GM12878 (cell line): ENCODE measurements around the gene SORCS2. TPM values are rescaled to one million over a fixed set of nuclear protein-coding genes. Genes with fewer than 3 reads are reported as not detected.

Source experiments
- ATAC-seq: fragments of 200-7000 bp; cut with Tn5 transposase; 3 replicates; pipeline ENCODE4 v1.9.1; 2020; ENCODE audit warnings: mild to moderate bottlenecking, moderate library complexity
- BruUV-seq: library from RNA; stranded (reverse); fragments of 400-500 nt; replicated peaks from 2 replicates; lab custom pipeline; 2021; lab: Mats Ljungman, UMichigan
- CTCF ChIA-PET: fragments of 300-600 bp; sonication (Branson Sonifier 250); formaldehyde crosslinking; extraction: SDS; loops from one replicate; lab custom pipeline; 2021; ENCODE audit warnings: inconsistent platforms; lab: Yijun Ruan, JAX
- POLR2A ChIA-PET: fragments of 350-600 bp; formaldehyde crosslinking; extraction: SDS; loops from one replicate; lab custom pipeline; 2021; ENCODE audit warnings: inconsistent platforms; lab: Charles Lee
- RAD21 ChIA-PET: fragments of 300-600 bp; sonication (Branson Sonifier 250); formaldehyde crosslinking; loops from one replicate; lab custom pipeline; 2023; ENCODE audit warnings: antibody characterized with exemption; ENCODE audit not compliant: unreplicated experiment; lab: Charles Lee
- SMC1A ChIA-PET: fragments of 300-600 bp; sonication (Branson Sonifier 250); formaldehyde crosslinking; loops from one replicate; lab custom pipeline; 2023; ENCODE audit not compliant: unreplicated experiment, uncharacterized antibody; lab: Charles Lee
- DNase-seq: peaks from one replicate; pipeline ENCODE4 v3.0.0-alpha.2; 2011; ENCODE audit warnings: low read depth, low spot score
- FAIRE-seq: peaks from 3 replicates; lab custom pipeline; 2011; peaks lifted over from hg19 to GRCh38; lab: Jason Lieb, UNC
- H2AFZ ChIP-seq: 2 replicates; pipeline ENCODE4 v1.6.0; 2011; ENCODE audit warnings: low read depth, low read length, control low read depth; ENCODE audit not compliant: control insufficient read depth
- H3K27ac ChIP-seq: 2 replicates; pipeline ENCODE4 v1.5.1; 2011; ENCODE audit warnings: control low read depth; ENCODE audit not compliant: control insufficient read depth, insufficient read depth
- H3K27me3 ChIP-seq, 2 experiments: replicated peaks in 1 of 2; 2 replicates each; pipeline versions ENCODE4 v1.6.0 to v1.6.1; 2011; ENCODE audit warnings: low read length in 1 of 2; ENCODE audit not compliant: control insufficient read depth in 2 of 2, insufficient read depth in 2 of 2
- H3K36me3 ChIP-seq, 2 experiments: 2 replicates each; pipeline ENCODE4 v1.5.1; 2011; ENCODE audit warnings: low read length in 1 of 2; ENCODE audit not compliant: control insufficient read depth in 2 of 2, insufficient read depth in 2 of 2
- H3K4me1 ChIP-seq: 2 replicates; pipeline ENCODE4 v1.6.1; 2011; ENCODE audit warnings: mild to moderate bottlenecking, low read length, moderate library complexity, mixed read lengths; ENCODE audit not compliant: control insufficient read depth, insufficient read depth
- H3K4me2 ChIP-seq: 2 replicates; pipeline ENCODE4 v1.6.0; 2011; ENCODE audit warnings: control low read depth; ENCODE audit not compliant: control insufficient read depth, insufficient read depth
- H3K4me3 ChIP-seq: fragments of 200-600 bp; sonication (generic); 2 replicates; pipeline ENCODE4 v1.5.1; 2016
- H3K79me2 ChIP-seq: 2 replicates; pipeline ENCODE4 v1.6.0; 2011; ENCODE audit warnings: low read length; ENCODE audit not compliant: control insufficient read depth, insufficient read depth
- H3K9ac ChIP-seq: 2 replicates; pipeline ENCODE4 v1.8.0; 2011; ENCODE audit warnings: low read length, control low read depth, mixed read lengths; ENCODE audit not compliant: control insufficient read depth, insufficient read depth
- H3K9me3 ChIP-seq: replicated peaks from 3 replicates; pipeline ENCODE4 v1.5.1; 2011; ENCODE audit warnings: mild to moderate bottlenecking, low read length; ENCODE audit not compliant: control insufficient read depth, insufficient read depth
- H4K20me1 ChIP-seq: 2 replicates; pipeline ENCODE4 v1.6.0; 2011; ENCODE audit not compliant: control insufficient read depth, insufficient read depth
- BCL11A ChIP-seq: IDR thresholded peaks from 2 replicates; pipeline ENCODE4 v1.6.1; 2011; ENCODE audit warnings: low read depth, low read length
- BCL3 ChIP-seq: IDR thresholded peaks from 2 replicates; pipeline ENCODE4 v1.6.1; 2011; ENCODE audit warnings: borderline replicate concordance, low read depth, mild to moderate bottlenecking, moderate library complexity, low read length; ENCODE audit not compliant: insufficient read depth, poor library complexity, severe bottlenecking
- ETV6 ChIP-seq, 2 experiments: fragments of 450-650 bp in 1 of 2; IDR thresholded peaks in 1 of 2; conservative IDR thresholded peaks in 1 of 2; 2 replicates each; pipeline ENCODE4 v1.6.1; 2014; ENCODE audit warnings: antibody characterized with exemption in 1 of 2, borderline replicate concordance in 1 of 2, low read depth in 1 of 2, mild to moderate bottlenecking in 1 of 2, moderate library complexity in 1 of 2
- NKRF ChIP-seq: fragments of 450-650 bp; conservative IDR thresholded peaks from 2 replicates; pipeline ENCODE4 v1.6.1; 2017; ENCODE audit warnings: mild to moderate bottlenecking, moderate library complexity
- SUZ12 ChIP-seq: fragments of 200-600 bp; sonication (generic); IDR thresholded peaks from one replicate; pipeline ENCODE4 v1.6.1; 2018; ENCODE audit warnings: antibody characterized with exemption, mild to moderate bottlenecking; ENCODE audit not compliant: unreplicated experiment
- YY1 ChIP-seq: IDR thresholded peaks from 2 replicates; pipeline ENCODE4 v1.6.1; 2011; ENCODE audit warnings: low read depth, mild to moderate bottlenecking, low read length
- WGBS: methylation state at CpG from one replicate; pipeline ENCODE4 v1.1.6; 2016; ENCODE audit warnings: low lambda C conversion rate; ENCODE audit not compliant: insufficient replicate concordance, insufficient coverage; ENCODE audit errors: missing lambda C conversion rate; 5-methylcytosine and 5-hydroxymethylcytosine counted together
- in situ Hi-C: fragments of 300-500 bp; cut with MboI; formaldehyde crosslinking; loops from 9 replicates; pipeline ENCODE4 v1.14.3; 2018; ENCODE audit warnings: mixed read lengths
- intact Hi-C: fragments of 100-400 bp; cut with micrococcal nuclease; formaldehyde crosslinking; loops from one replicate; pipeline ENCODE4 v1.14.2; 2022; ENCODE audit not compliant: unreplicated experiment
- polyA plus RNA-seq, 11 experiments: library from polyadenylated mRNA; depleted of rRNA in 4 of 11; unstranded in 6 of 11; stranded (reverse) in 5 of 11; fragments of >200 nt; fragmentation: Nextera tagmentation in 4 of 11; fragmentation: Illumina TruSeq in 1 of 11; extraction: Ambion mirVana in 4 of 11; extraction: Trizol in 1 of 11; gene quantifications; 1 replicate in 1 of 11; 2 replicates in 10 of 11; pipeline versions ENCODE4 v1.2.1 to v1.2.3, GENCODE V29; 2011 to 2016; ENCODE audit warnings: inconsistent platforms in 2 of 11, missing spikeins in 2 of 11, low read depth in 1 of 11
- total RNA-seq, 4 experiments: library from RNA; depleted of rRNA in 3 of 4; stranded (reverse); fragments of >200 nt in 3 of 4; fragmentation: Illumina TruSeq in 1 of 4; extraction: Trizol in 1 of 4; gene quantifications; 2 replicates each; pipeline versions ENCODE4 v1.2.1 to v1.2.3, GENCODE V29; 2013 to 2021

Gene SORCS2
- total and polyA plus RNA-seq, 10 of the 15 experiments (the other 5 are each of a cell fraction or from before 2014, with no cell fraction given): 0.01 to 0.15 (median 0.05) TPM; not detected in 5

DNA sequence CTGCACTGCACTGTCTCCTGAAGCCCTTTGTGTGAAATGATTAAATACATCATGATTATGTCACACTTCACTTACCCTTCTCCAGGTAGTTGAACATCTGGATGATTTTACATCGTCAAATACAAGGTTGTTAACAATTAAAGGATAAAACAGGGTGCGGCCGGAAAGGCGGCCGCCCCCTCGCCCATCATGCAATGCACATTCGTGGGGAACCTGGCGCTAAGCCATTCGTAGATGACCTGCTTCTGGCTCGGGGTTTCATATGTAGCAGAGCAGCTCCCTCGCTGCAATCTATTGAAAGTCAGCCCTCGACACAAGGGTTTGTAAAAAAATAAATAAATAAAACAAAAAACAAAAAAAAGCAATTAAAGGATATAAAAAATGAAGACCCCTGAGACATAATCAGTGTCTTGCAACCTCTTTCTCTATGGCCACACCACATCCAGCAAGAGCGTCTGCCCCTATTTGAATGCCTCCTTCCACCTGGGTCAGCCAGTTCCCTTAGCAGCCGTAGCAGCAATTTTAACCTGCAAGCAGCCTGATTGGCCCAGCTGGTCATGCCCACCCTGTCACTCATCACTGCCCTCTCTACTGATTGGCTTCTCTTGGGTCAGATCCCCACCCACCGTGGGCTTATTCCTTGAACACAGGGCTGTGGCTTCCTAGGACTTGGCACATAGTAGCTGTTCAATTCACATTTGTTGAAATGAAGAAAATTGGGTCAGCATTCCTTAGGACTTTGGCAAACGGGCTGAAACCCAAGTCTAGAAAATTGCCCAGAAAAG, 390.2 kb downstream of the SORCS2 start:
- Histone ChIP-seq H3K4me2 (no peak overlapping the region), H3K36me3 (no peaks in the 10 kb centered on the region), H3K9me3 (no peaks in the 10 kb centered on the region; the same call in 2 of the 3 replicates), H3K27me3 (no peaks in the 10 kb centered on the region), H4K20me1 (no peaks in the 10 kb centered on the region), H3K4me3 (no peak overlapping the region), H3K4me1 (no peaks in the 10 kb centered on the region), H3K9ac (no peak overlapping the region), H2AFZ (no peak overlapping the region), H3K27ac (no peak overlapping the region), H3K79me2 (no peaks in the 10 kb centered on the region)
- ChIA-PET SMC1A (no interaction called here), POLR2A (no interaction called here), RAD21 (no interaction called here), CTCF (no interaction called here)
- in situ Hi-C loops: no loop called here
- WGBS: 46% methylated on average over 16 of the region's 16 CpGs
- DNase-seq (no peak), ATAC-seq (no peak), FAIRE-seq (no peak)
- no peak for TF ChIP-seq NKRF
- TF ChIP-seq BCL3: no peak
- no peak for TF ChIP-seq ETV6 (conservative IDR thresholded peaks at IDR 0.05 in 1 of 2, IDR thresholded peaks at IDR 0.05 in 1 of 2; ENCODE audit: borderline replicate concordance in 1 of 2, low read depth in 1 of 2)
- no peak for TF ChIP-seq SUZ12
- no peak for TF ChIP-seq BCL11A
- no peak for TF ChIP-seq YY1
- BruUV-seq: no TSS peak
- intact Hi-C loops: no loop called here
